Prostate gland (tissue), 2 donors: Measurements from ENCODE around the gene SCYL2.

Experiments used
- CTCF ChIP-seq, 4 experiments: fragments of 200-600 bp in 2 of 4; fragments of 450-650 bp in 2 of 4; sonication (generic) in 2 of 4; IDR thresholded peaks; 1 replicate in 3 of 4; 2 replicates in 1 of 4; pipeline ENCODE4 v1.5.1; 2016 to 2019; ENCODE audit warnings: antibody characterized with exemption in 4 of 4, mild to moderate bottlenecking in 2 of 4, moderate library complexity in 2 of 4
- POLR2A ChIP-seq: fragments of 450-650 bp; IDR thresholded peaks from one replicate; pipeline ENCODE4 v1.6.1; 2016; ENCODE audit warnings: antibody characterized with exemption, mild to moderate bottlenecking
- POLR2AphosphoS5 ChIP-seq: sonication (generic); formaldehyde crosslinking; IDR thresholded peaks from one replicate; pipeline ENCODE4 v1.6.1; 2017; ENCODE audit warnings: antibody characterized with exemption

- TF ChIP-seq CTCF (IDR thresholded peaks at IDR 0.05) = no peak
- TF ChIP-seq POLR2A = no peak
- no peak for TF ChIP-seq POLR2AphosphoS5
These were observed 62.8 kb downstream of the SCYL2 start for GRCh38 chr12:100329800-100330199.
